Fibroblast of pulmonary artery (primary cell): ENCODE measurements around the gene HDDC2.

Source experiments
- DNase-seq: peaks from one replicate; pipeline ENCODE4 v3.0.0-alpha.2; 2010; ENCODE audit warnings: low read depth
- H3K4me3 ChIP-seq: replicated peaks from 2 replicates; pipeline ENCODE4 v1.5.1; 2011; ENCODE audit warnings: low read depth, mild to moderate bottlenecking, control low read depth, low read length, moderate library complexity
- CTCF ChIP-seq: IDR thresholded peaks from 2 replicates; pipeline ENCODE4 v1.5.1; 2011; ENCODE audit warnings: mild to moderate bottlenecking, control low read depth, low read length, inconsistent platforms; ENCODE audit errors: missing control alignments

The HDDC2 gene

GRCh38 chr6:125273251-125273650 is 28.5 kb downstream of the HDDC2 start:
- no peak for TF ChIP-seq CTCF
- no peak for DNase-seq
- no peak overlapping the region for H3K4me3 ChIP-seq

DNA sequence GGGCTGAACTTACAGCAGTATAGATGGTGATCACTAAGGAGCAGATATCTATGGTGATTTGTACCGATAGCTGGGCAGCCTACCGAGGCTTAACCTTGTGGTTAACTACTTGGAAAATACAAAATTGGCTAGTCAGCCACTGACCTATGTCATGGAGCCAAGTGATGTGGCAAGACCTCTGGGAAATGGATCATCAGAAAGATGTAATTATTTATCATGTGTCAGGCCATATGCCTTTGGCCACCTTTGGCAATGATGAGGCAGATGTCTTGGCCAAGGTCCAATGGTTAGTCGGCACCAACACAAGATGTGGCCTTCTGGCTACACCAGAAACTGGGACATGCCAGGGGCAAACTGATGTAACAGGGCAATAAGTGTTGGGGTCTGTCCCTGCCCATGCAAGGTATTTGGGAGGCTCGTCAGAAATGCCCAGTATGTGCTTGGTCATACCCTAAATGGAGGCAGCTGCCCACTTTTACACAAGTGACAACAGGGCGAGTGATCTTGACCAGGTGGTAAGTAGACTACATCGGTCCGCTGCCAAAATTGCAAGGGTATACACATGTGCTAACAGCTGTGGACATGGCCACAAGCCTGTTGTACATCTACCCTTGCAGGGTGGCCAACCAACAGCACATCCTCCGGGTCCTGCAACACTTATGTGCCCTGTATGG is 30.1 kb downstream of the HDDC2 start:
- no peak for DNase-seq
- TF ChIP-seq CTCF = no peak
- no peak overlapping the region for H3K4me3 ChIP-seq

GRCh38 chr6:125270380-125270779 is 31.4 kb downstream of the HDDC2 start:
- no peak for DNase-seq
- no peak for TF ChIP-seq CTCF
- H3K4me3 ChIP-seq = no peak overlapping the region

- DNase-seq = no peak
- H3K4me3 ChIP-seq = no peak overlapping the region
- TF ChIP-seq CTCF = no peak
Measured at GRCh38 chr6:125269328-125269985, 32.3 kb downstream of the HDDC2 start.

- no peak for TF ChIP-seq CTCF
- no peak overlapping the region for H3K4me3 ChIP-seq
- no peak for DNase-seq
Measured at GRCh38 chr6:125268765-125269164, 33.0 kb downstream of the HDDC2 start.

DNA sequence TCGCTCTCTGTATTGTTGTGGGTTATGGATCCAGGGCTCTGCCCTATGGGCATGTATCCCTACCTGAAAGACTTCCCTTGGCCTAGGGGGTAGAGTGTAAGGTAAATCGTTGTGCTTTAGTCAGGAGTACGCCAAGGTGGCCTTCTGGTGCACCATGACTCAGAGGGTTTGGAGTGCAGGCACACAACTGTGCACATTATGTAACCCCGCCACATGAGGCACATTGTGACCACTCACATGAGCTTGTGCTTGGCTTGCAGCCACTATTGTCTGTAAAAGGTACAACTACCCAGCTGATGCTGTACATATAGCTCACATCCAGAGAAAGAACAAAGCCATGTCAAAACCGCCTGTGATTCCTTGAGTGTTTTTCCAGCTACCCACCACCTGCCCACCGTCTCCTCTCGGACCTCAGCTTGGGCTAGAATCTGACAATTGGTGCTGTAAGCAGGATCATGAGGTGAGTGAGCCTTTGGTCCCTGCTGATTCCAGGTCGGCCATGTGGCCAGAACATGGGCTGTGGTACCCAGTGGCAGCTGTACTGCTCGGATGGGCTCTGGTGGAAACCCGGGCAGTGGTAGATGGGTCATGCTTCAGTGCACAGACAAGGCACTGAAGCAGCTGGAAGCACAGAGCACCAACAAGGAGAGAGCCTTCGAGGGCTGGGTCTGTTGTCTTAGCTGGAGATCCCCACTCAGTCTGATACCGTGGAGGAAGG is 33.8 kb downstream of the HDDC2 start:
- H3K4me3 ChIP-seq = no peak overlapping the region
- peak; percentile 44 for DNase-seq
- no peak for TF ChIP-seq CTCF

GRCh38 chr6:125264476-125264875 is 37.3 kb downstream of the HDDC2 start:
- TF ChIP-seq CTCF = no peak
- no peak for DNase-seq
- H3K4me3 ChIP-seq = no peak overlapping the region
